Central memory CD8-positive, alpha-beta T cell (primary cell): Measurements from ENCODE around the gene INPP5D.

Experiments used
- ATAC-seq: fragments of 150-1000 bp; cut with Tn5 transposase; replicated peaks from 2 replicates; pipeline ENCODE4 v1.10.0; 2022; ENCODE audit warnings: mild to moderate bottlenecking, moderate FRiP score, moderate number of reproducible peaks; ENCODE audit not compliant: poor library complexity, severe bottlenecking; ENCODE audit errors: extremely low read depth
- DNase-seq, 2 donors: peaks; one replicate each; pipeline ENCODE4 v3.0.0; 2021; ENCODE audit warnings: low spot score in 2 of 2
- H3K27ac Mint-ChIP-seq: one replicate; pipeline ENCODE4 v1.8.0; 2022; ENCODE audit warnings: low read depth, mild to moderate bottlenecking, moderate library complexity, mixed read lengths
- H3K27me3 Mint-ChIP-seq: one replicate; pipeline ENCODE4 v1.8.0; 2022; ENCODE audit warnings: mixed read lengths
- H3K36me3 Mint-ChIP-seq: one replicate; pipeline ENCODE4 v1.8.0; 2022; ENCODE audit warnings: mild to moderate bottlenecking, moderate library complexity, mixed read lengths; ENCODE audit not compliant: insufficient read depth
- H3K4me1 Mint-ChIP-seq: one replicate; pipeline ENCODE4 v1.8.0; 2022; ENCODE audit warnings: mixed read lengths
- H3K4me3 Mint-ChIP-seq: one replicate; pipeline ENCODE4 v1.8.0; 2022; ENCODE audit warnings: mild to moderate bottlenecking, moderate library complexity, mixed read lengths
- H3K9me3 Mint-ChIP-seq: one replicate; pipeline ENCODE4 v1.8.0; 2022; ENCODE audit warnings: mixed read lengths

Gene INPP5D

DNA sequence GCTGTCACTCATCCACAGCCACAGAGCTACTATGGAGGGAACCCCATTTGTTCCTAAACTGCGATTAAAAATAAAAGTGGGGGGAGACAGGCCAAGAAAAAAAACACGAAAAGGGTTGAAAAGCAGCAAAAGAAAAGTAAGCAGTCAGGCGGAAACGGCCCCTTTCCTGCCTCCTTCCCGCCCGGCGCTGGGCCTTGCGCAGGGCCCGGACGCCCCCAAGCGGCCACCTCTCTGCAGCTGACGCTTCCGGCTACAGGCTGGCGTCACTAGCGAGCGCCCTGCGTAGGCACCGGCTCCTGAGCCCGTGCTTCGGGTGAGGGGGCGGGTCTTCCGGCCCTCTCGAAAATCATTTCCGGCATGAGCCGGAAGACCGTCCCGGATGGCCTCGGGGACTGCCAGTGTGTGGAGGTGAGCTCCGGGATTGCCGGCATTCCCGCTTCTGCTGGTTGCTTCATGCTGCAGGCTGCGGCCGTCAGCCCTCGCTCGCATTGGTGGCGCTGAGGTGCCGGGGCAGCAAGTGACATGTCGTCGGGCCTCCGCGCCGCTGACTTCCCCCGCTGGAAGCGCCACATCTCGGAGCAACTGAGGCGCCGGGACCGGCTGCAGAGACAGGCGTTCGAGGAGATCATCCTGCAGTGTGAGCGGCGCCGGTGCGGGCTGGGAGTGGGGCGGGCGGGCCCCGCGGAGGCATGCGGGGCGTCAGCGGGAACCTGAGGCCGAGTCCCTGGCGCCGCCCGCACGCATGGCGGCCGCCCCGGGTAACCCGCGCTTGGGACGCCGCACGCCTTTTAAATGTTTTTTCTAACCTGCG, 191.4 kb downstream of the INPP5D start, which contains the start of gene ATG16L1:
Gene ATG16L1 (plus strand): TSS at position 368 of the 811 bp plus-strand sequence. CDS start 155 bp downstream, at position 523.
- DNase-seq, result peak; percentile 86 to 92
- H3K27me3 Mint-ChIP-seq, result no peaks in the 10 kb centered on the region
- ATAC-seq, result peak; percentile 98
- H3K9me3 Mint-ChIP-seq, result no peaks in the 10 kb centered on the region
- H3K36me3 Mint-ChIP-seq, result peaks cover 30% of the 10 kb centered on the region
- H3K27ac Mint-ChIP-seq, result peak within 1 kb of the TSS; percentile 93
- peaks cover 64% of the 10 kb centered on the region for H3K4me1 Mint-ChIP-seq
- peak within 1 kb of the TSS; percentile 91 for H3K4me3 Mint-ChIP-seq

DNA sequence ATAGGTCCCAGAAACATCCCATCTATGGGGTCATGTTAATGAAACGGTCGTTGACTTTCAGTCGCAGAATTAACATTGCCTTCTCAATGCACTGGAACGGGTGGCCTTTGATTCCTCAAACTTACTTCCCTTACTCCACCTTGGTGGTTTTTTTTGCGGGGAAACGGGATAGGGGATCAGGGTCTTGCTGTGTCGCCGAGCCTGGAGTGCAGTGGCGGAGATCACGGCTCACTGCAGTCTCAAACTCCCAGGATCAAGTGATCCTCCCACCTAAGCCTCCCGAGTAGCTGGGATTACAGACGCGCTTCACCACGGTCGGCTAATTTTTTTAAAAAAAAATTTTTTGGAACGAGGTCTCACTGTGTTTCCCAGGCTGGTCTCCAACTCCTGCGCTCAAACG, 192.1 kb downstream of the INPP5D start:
- H3K4me3 Mint-ChIP-seq, result peak overlapping the region; percentile 91
- no peak for DNase-seq
- H3K4me1 Mint-ChIP-seq, result peaks cover 60% of the 10 kb centered on the region
- peak overlapping the region; percentile 93 for H3K27ac Mint-ChIP-seq
- peaks cover 35% of the 10 kb centered on the region for H3K36me3 Mint-ChIP-seq
- H3K27me3 Mint-ChIP-seq, result no peaks in the 10 kb centered on the region
- no peaks in the 10 kb centered on the region for H3K9me3 Mint-ChIP-seq
- no peak for ATAC-seq

DNA sequence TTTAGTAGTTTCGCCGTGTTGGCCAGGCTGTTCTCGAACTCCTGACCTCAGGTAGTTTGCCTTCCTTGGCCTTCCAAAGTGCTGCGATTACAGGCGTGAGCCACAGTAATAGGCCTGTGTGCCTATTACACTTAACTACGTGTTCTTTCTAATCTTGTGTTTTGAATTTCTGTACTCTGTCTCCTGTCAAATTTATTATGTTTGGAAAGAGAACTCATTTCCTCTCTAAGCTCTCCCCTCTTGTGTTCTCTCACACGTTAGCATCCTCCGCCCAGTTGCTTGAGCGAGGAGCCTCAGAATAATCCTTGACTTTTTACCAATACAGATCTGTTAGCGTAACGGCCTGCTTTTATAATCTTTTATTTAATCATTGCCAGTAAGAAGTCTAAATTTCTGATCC, 195.0 kb downstream of the INPP5D start:
- Mint-ChIP-seq H3K36me3 (peaks cover 59% of the 10 kb centered on the region), H3K27me3 (no peaks in the 10 kb centered on the region), H3K4me1 (peaks cover 68% of the 10 kb centered on the region), H3K9me3 (no peaks in the 10 kb centered on the region), H3K27ac (peak overlapping the region; percentile 72), H3K4me3 (peak overlapping the region; percentile 91)
- DNase-seq (no peak), ATAC-seq (no peak)

DNA sequence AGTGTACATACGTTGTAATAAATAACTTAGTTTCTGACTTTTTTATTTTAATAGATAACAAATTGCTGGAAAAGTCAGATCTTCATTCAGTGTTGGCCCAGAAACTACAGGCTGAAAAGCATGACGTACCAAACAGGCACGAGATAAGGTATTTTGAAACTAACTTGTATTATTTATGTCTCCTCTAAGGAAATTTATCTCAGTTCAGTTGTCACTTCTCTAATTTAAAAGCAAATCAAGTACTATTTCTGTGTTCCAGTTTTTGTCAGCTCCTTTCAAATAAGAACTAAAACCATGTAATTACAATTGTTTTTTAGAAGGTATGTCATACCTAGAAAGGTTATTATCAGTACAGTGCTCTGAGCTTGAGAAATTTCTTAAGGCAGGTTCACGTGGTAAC, 195.9 kb downstream of the INPP5D start:
- no peaks in the 10 kb centered on the region for H3K9me3 Mint-ChIP-seq
- no peak overlapping the region for H3K27ac Mint-ChIP-seq
- no peak for DNase-seq
- H3K4me3 Mint-ChIP-seq, result no peak overlapping the region
- no peak for ATAC-seq
- H3K36me3 Mint-ChIP-seq, result peaks cover 66% of the 10 kb centered on the region
- H3K27me3 Mint-ChIP-seq, result no peaks in the 10 kb centered on the region
- peaks cover 66% of the 10 kb centered on the region for H3K4me1 Mint-ChIP-seq
